Measurements from ENCODE around the gene KRTAP10-2.

The KRTAP10-2 gene

GRCh38 chr21:44509539-44509938 is 41.8 kb downstream of the KRTAP10-2 start:
- peak; percentile 35 for DNase-seq
- TF ChIP-seq EZH2 (IDR thresholded peaks at IDR 0.05; ENCODE audit: borderline replicate concordance, low read depth, low read length, severe bottlenecking): no peak
- TF ChIP-seq, protein P1, sequence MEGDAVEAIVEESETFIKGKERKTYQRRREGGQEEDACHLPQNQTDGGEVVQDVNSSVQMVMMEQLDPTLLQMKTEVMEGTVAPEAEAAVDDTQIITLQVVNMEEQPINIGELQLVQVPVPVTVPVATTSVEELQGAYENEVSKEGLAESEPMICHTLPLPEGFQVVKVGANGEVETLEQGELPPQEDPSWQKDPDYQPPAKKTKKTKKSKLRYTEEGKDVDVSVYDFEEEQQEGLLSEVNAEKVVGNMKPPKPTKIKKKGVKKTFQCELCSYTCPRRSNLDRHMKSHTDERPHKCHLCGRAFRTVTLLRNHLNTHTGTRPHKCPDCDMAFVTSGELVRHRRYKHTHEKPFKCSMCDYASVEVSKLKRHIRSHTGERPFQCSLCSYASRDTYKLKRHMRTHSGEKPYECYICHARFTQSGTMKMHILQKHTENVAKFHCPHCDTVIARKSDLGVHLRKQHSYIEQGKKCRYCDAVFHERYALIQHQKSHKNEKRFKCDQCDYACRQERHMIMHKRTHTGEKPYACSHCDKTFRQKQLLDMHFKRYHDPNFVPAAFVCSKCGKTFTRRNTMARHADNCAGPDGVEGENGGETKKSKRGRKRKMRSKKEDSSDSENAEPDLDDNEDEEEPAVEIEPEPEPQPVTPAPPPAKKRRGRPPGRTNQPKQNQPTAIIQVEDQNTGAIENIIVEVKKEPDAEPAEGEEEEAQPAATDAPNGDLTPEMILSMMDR (IDR thresholded peaks at IDR 0.05; ENCODE audit: borderline replicate concordance, extremely low read depth, low read length, poor library complexity, severe bottlenecking): peak; percentile 54
- Histone ChIP-seq H3K36me3 (ENCODE audit: insufficient read depth, low read length) (no peaks in the 10 kb centered on the region), H3K4me3 (ENCODE audit: low read depth in 1 of 2, low read length in 2 of 2) (no peak overlapping the region), H2AFZ (ENCODE audit: low read depth, low read length) (no peak overlapping the region), H3K9me3 (ENCODE audit: insufficient read depth, low read length, severe bottlenecking) (no peaks in the 10 kb centered on the region), H3K79me2 (ENCODE audit: insufficient read depth, low read length) (no peaks in the 10 kb centered on the region), H3K4me2 (ENCODE audit: insufficient read depth, low read length) (no peak overlapping the region), H3K9ac (ENCODE audit: low read depth, low read length) (no peak overlapping the region), H3K27me3 (ENCODE audit: insufficient read depth, low read length, poor library complexity) (no peaks in the 10 kb centered on the region), H3K27ac (ENCODE audit: low read length) (no peak overlapping the region), H3K4me1 (ENCODE audit: insufficient read depth, low read length) (peaks cover 4% of the 10 kb centered on the region), H4K20me1 (ENCODE audit: insufficient read depth, low read length) (0 out of 2 replicates have a peak, but pooled peaks cover 9% of the 10 kb centered on the region)
- ATAC-seq (ENCODE audit: insufficient read depth, low read depth): peak; percentile 62

- H3K9ac ChIP-seq (ENCODE audit: low read depth, low read length): no peak overlapping the region
- H3K4me1 ChIP-seq (ENCODE audit: insufficient read depth, low read length): peaks cover 4% of the 10 kb centered on the region
- no peaks in the 10 kb centered on the region for H3K9me3 ChIP-seq (ENCODE audit: insufficient read depth, low read length, severe bottlenecking)
- no peak overlapping the region for H3K4me3 ChIP-seq (ENCODE audit: low read depth in 1 of 2, low read length in 2 of 2)
- H3K27me3 ChIP-seq (ENCODE audit: insufficient read depth, low read length, poor library complexity): no peaks in the 10 kb centered on the region
- H3K79me2 ChIP-seq (ENCODE audit: insufficient read depth, low read length): no peaks in the 10 kb centered on the region
- no peak overlapping the region for H3K27ac ChIP-seq (ENCODE audit: low read length)
- no peak overlapping the region for H3K4me2 ChIP-seq (ENCODE audit: insufficient read depth, low read length)
- H3K36me3 ChIP-seq (ENCODE audit: insufficient read depth, low read length): no peaks in the 10 kb centered on the region
- TF ChIP-seq, protein P1 (IDR thresholded peaks at IDR 0.05; ENCODE audit: borderline replicate concordance, extremely low read depth, low read length, poor library complexity, severe bottlenecking): no peak
- no peak for TF ChIP-seq EZH2 (IDR thresholded peaks at IDR 0.05; ENCODE audit: borderline replicate concordance, low read depth, low read length, severe bottlenecking)
- ATAC-seq (ENCODE audit: insufficient read depth, low read depth) (no peak), DNase-seq (no peak)
- no peak overlapping the region for H2AFZ ChIP-seq (ENCODE audit: low read depth, low read length)
- H4K20me1 ChIP-seq (ENCODE audit: insufficient read depth, low read length): 0 out of 2 replicates have a peak, but pooled peaks cover 9% of the 10 kb centered on the region
These were observed 42.4 kb downstream of the KRTAP10-2 start for GRCh38 chr21:44508711-44509445.

DNA sequence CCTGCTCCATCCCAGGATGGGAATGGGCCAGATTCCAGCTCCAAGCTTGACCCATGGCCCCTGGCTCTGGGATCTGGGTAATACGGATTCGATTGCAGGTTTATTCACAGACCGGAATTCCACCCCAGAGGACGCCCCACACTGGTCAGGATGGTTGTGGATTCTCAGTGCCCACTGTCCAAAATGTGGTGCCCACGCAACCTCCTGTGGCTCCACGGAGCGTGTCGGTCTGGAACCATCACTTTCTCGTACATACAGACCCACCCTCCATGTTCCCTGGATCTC is 42.9 kb downstream of the KRTAP10-2 start:
- ATAC-seq (ENCODE audit: insufficient read depth, low read depth) (no peak), DNase-seq (no peak)
- no peak for TF ChIP-seq EZH2 (IDR thresholded peaks at IDR 0.05; ENCODE audit: borderline replicate concordance, low read depth, low read length, severe bottlenecking)
- TF ChIP-seq, protein P1 (IDR thresholded peaks at IDR 0.05; ENCODE audit: borderline replicate concordance, extremely low read depth, low read length, poor library complexity, severe bottlenecking): no peak
- Histone ChIP-seq H3K36me3 (ENCODE audit: insufficient read depth, low read length) (no peaks in the 10 kb centered on the region), H3K9ac (ENCODE audit: low read depth, low read length) (no peak overlapping the region), H3K4me1 (ENCODE audit: insufficient read depth, low read length) (peaks cover 4% of the 10 kb centered on the region), H3K9me3 (ENCODE audit: insufficient read depth, low read length, severe bottlenecking) (no peaks in the 10 kb centered on the region), H3K27me3 (ENCODE audit: insufficient read depth, low read length, poor library complexity) (no peaks in the 10 kb centered on the region), H3K4me3 (ENCODE audit: low read depth in 1 of 2, low read length in 2 of 2) (no peak overlapping the region), H3K79me2 (ENCODE audit: insufficient read depth, low read length) (no peaks in the 10 kb centered on the region), H2AFZ (ENCODE audit: low read depth, low read length) (no peak overlapping the region), H4K20me1 (ENCODE audit: insufficient read depth, low read length) (0 out of 2 replicates have a peak, but pooled peaks cover 9% of the 10 kb centered on the region), H3K4me2 (ENCODE audit: insufficient read depth, low read length) (no peak overlapping the region), H3K27ac (ENCODE audit: low read length) (no peak overlapping the region)
